Cerebellar nuclear complex (tissue), 1 donor: ENCODE results near the gene NME4.

Source experiments
- DNase-seq, 2 experiments: peaks; one replicate each; lab custom pipeline; 2025; lab: John Stamatoyannopoulos, UW

NME4 gene

DNA sequence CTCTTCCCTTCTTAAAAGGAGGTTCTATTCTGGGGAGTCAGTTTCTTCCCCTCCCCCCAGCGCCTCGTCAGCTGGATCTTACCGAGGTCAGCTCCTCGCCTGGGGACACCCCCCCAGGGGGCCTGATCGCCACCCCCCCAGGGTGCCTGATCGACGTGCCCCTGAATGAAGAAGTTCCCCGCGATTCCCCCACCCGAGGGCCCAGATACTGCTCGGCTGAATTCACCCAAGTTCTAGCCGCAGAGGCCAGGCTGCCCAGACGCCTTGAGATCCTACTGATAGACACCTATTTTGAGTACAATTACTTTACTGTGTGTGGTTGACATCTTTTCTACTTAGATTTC lies 29.9 kb downstream of the NME4 start:
- no peak for DNase-seq

DNA sequence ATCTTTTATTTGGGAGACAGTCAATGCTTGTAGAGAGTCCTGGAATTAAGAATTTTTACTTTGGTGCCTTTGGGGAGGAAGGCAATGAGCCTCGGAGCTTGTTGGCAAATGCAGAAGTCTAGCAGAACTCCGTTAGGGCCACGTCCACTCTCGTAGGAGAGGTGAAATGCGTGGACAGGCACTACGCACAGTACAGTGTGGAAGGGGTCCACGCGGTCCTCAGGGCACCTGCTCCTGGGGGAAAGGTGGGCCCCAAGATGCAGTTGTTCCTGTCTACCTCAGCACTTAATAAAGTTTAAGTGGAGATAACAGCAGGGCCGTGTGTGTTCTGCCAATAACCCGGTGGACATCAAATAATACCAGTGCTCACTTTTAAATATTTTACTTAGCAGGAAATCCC lies 30.3 kb downstream of the NME4 start:
- DNase-seq = no peak

DNA sequence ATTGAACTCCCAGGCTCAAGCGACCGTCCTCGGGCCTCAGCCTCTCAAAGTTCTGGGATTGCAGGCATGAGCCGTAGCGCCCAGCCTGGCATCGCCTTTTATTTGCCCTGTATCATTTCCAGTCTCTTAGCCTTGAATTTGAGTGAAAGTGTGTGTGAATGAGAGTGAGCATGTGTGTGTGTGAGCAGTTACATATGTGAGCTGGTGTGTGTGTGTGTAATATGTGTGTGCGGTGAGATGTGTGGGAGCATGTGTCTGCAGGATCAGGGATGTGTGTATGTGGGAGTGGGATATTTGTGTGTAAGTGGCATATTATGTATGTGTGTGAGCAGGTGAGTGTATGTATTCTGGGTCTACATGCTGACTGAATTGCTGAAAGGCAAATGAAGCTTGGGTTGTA lies 33.9 kb downstream of the NME4 start:
- no peak for DNase-seq

DNA sequence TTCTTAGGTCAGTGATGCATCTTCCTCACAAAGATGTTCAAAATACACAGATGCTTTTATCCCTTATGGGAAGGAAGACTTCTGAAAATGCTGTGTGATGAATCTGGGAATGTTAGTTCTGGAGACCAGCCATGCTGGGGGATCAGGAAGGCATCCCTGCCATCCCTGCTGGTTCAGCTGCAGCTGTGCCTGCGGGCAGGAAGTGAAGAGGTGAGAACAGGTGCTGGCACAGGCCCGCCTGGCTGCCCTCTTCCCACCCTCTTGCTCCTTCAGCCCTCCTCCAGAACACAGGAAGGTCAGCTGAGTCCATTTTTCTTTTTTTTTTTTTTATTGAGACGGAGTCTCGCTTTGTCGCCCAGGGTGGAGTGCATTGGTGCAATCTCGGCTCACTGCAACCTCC lies 43.6 kb downstream of the NME4 start:
- no peak for DNase-seq

DNA sequence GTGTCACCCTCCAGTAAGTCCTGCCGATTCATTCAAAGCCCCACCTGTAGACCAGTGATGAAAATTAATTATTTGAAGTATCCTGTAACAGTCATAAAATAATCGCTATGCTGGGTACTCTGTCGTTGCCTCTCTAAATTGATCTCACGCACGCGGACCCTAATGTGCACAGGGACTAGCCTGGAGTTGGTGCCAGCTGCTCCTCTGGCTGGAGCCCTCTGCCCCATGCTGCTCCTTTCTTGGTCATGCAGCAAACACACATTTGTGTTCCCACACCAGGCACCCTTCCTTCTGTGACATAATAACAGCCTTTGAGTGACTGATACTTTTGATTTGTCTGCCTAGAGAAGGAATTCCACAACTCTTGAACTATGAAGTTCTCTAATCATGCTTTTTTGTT lies 44.4 kb downstream of the NME4 start:
- no peak for DNase-seq

DNA sequence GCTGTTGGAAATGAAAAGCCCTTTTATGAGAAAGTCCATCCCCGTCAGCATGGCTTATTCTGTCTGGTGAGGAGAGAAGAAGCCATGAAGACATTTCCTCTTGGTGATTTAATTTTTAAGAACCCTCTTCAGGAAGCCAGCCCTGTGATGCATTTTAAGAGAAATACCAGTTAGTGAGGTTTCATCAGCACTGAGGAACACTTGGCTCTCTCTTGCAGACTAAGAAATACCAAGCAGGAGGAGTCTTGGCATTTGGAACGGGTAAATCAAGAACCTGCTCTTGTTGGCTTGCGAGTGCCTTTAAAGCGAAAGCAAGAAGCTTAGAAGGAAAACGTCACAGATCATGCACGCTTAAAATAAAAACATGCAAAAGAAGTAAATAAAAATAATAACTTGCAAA lies 46.0 kb downstream of the NME4 start:
- no peak for DNase-seq

DNA sequence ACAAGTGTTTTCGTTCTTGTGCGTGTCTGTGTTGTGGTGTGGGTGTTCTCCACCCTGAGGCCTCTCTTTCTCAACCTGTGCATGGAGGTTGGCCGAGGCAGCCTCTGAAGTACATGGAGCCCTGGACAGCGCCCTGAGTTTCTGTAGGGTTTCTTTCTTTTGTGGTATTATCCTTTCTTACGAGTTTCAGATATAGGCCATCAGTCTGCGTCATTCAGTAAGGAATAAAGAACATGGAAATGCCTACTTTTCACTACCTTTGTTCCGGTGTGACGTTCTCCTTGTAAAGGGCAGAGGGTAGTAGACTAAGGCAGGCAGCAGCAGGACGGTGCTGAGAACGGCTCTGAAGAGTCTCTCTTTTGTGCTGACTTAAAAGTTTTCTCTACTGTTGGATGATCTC lies 47.0 kb downstream of the NME4 start:
- no peak for DNase-seq

DNA sequence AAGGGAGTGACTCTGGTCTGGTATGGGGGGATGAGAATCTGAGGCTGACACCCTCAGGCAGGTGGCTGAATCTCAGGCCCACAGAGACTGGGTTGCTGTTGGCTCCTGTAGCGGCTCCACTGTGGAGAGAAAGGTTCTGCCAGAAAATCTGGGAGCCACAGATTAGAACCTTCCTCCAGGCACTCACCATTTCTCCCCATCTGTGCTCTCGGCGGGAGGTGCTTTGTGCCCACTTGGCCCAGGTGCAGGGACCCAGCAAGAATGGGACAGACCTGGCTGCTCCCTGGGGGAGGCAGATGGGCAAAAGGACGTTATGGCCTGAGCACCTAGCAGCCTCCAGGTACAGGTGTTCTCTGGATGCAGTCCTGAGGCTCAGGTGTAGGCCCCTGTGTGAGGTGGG lies 48.6 kb downstream of the NME4 start:
- peak in 1 of 2 experiments; percentile 57 for DNase-seq
